Measurements from ENCODE around the gene CDK8.

- TF ChIP-seq POLR2A (IDR thresholded peaks at IDR 0.05) (no peak), POLR2AphosphoS5 (IDR thresholded peaks at IDR 0.05) (peak in 2 of 3 donors; percentile 72 to 84), EP300 (IDR thresholded peaks at IDR 0.05) (no peak)
- TF ChIP-seq, protein P1, sequence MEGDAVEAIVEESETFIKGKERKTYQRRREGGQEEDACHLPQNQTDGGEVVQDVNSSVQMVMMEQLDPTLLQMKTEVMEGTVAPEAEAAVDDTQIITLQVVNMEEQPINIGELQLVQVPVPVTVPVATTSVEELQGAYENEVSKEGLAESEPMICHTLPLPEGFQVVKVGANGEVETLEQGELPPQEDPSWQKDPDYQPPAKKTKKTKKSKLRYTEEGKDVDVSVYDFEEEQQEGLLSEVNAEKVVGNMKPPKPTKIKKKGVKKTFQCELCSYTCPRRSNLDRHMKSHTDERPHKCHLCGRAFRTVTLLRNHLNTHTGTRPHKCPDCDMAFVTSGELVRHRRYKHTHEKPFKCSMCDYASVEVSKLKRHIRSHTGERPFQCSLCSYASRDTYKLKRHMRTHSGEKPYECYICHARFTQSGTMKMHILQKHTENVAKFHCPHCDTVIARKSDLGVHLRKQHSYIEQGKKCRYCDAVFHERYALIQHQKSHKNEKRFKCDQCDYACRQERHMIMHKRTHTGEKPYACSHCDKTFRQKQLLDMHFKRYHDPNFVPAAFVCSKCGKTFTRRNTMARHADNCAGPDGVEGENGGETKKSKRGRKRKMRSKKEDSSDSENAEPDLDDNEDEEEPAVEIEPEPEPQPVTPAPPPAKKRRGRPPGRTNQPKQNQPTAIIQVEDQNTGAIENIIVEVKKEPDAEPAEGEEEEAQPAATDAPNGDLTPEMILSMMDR (IDR thresholded peaks at IDR 0.05): no peak
Measured at GRCh38 chr13:26221721-26222519, 32.0 kb upstream of the CDK8 start, which contains the start of gene RNF6.
